ENCODE data around the gene PFDN1.

Gene PFDN1

GRCh38 chr5:140295414-140295813 is 7.5 kb downstream of the PFDN1 start:
- DNase-seq: peak; percentile 70

GRCh38 chr5:140294753-140295152 is 8.1 kb downstream of the PFDN1 start:
- DNase-seq: no peak

GRCh38 chr5:140293849-140294100 is 9.1 kb downstream of the PFDN1 start:
- no peak for DNase-seq

GRCh38 chr5:140293091-140293848 is 9.6 kb downstream of the PFDN1 start:
- DNase-seq: no peak

- DNase-seq: no peak
Observed at GRCh38 chr5:140292212-140293036, 10.5 kb downstream of the PFDN1 start.

GRCh38 chr5:140287801-140288521 is 14.9 kb downstream of the PFDN1 start:
- DNase-seq: no peak

GRCh38 chr5:140286424-140286823 is 16.5 kb downstream of the PFDN1 start:
- DNase-seq: no peak

- DNase-seq: no peak
Observed at GRCh38 chr5:140284013-140284412, 18.9 kb downstream of the PFDN1 start.

GRCh38 chr5:140282266-140282665 is 20.6 kb downstream of the PFDN1 start:
- DNase-seq: no peak

GRCh38 chr5:140275837-140276236 is 27.1 kb downstream of the PFDN1 start:
- DNase-seq: no peak

GRCh38 chr5:140273401-140273877 is 29.5 kb downstream of the PFDN1 start:
- peak; percentile 87 for DNase-seq

- no peak for DNase-seq
Observed at GRCh38 chr5:140270008-140270407, 32.9 kb downstream of the PFDN1 start.

- DNase-seq: peak; percentile 33
Observed at GRCh38 chr5:140267559-140268018, 35.3 kb downstream of the PFDN1 start.

GRCh38 chr5:140267201-140267540 is 35.7 kb downstream of the PFDN1 start:
- no peak for DNase-seq

- no peak for DNase-seq
Observed at GRCh38 chr5:140266471-140267200, 36.3 kb downstream of the PFDN1 start.

GRCh38 chr5:140265845-140266244 is 37.1 kb downstream of the PFDN1 start:
- no peak for DNase-seq

- no peak for DNase-seq
Observed at GRCh38 chr5:140262839-140263238, 40.1 kb downstream of the PFDN1 start.

- no peak for DNase-seq
Observed at GRCh38 chr5:140262221-140262620, 40.7 kb downstream of the PFDN1 start.

- DNase-seq: peak; percentile 55
Observed at GRCh38 chr5:140261403-140262171, 41.3 kb downstream of the PFDN1 start.

GRCh38 chr5:140260089-140260656 is 42.7 kb downstream of the PFDN1 start:
- DNase-seq: no peak

GRCh38 chr5:140259500-140259899 is 43.4 kb downstream of the PFDN1 start:
- no peak for DNase-seq

- no peak for DNase-seq
Observed at GRCh38 chr5:140258873-140259272, 44.0 kb downstream of the PFDN1 start.
